B cell (primary cell): Measurements from ENCODE around the gene HLA-DMA. TPM values are rescaled to one million over a fixed set of nuclear protein-coding genes. Genes with fewer than 3 reads are reported as not detected.
A peak's percentile ranks its signal among the peaks of the same experiment; 100 is the strongest.

Experiments
- ATAC-seq: fragments of 200-7000 bp; cut with Tn5 transposase; one replicate; pipeline ENCODE4 v1.10.0; 2021; ENCODE audit warnings: low read depth, mild to moderate bottlenecking, moderate number of reproducible peaks, moderate library complexity
- CTCF ChIA-PET: fragments of 350-600 bp; sonication (Branson Sonifier 250); formaldehyde crosslinking; loops from one replicate; lab custom pipeline; 2021; ENCODE audit warnings: antibody characterized with exemption, inconsistent platforms; lab: Charles Lee
- POLR2A ChIA-PET: fragments of 350-600 bp; sonication (Branson Sonifier 250); formaldehyde crosslinking; loops from one replicate; lab custom pipeline; 2021; ENCODE audit warnings: antibody characterized with exemption; lab: Charles Lee
- DNase-seq: peaks from one replicate; pipeline ENCODE4 v3.0.0; 2013
- H2AFZ ChIP-seq: 2 replicates; pipeline ENCODE4 v1.6.1; 2012; ENCODE audit warnings: mild to moderate bottlenecking, low read depth, low read length; ENCODE audit not compliant: insufficient read depth, poor library complexity, severe bottlenecking
- H3K27ac ChIP-seq, 2 donors: 1 replicate in 1 of 2; 2 replicates in 1 of 2; pipeline ENCODE4 v1.5.1; 2012 to 2013; ENCODE audit warnings: low read length in 2 of 2, mild to moderate bottlenecking in 2 of 2, moderate library complexity in 1 of 2
- H3K27me3 ChIP-seq, 4 experiments: fragments of 200-600 bp in 1 of 4; sonication (generic) in 1 of 4; replicated peaks in 1 of 4; 1 replicate in 2 of 4; 2 replicates in 2 of 4; pipeline versions ENCODE4 v1.6.1 to v1.7.0; 2013 to 2016; ENCODE audit warnings: low read length in 3 of 4, mild to moderate bottlenecking in 2 of 4, mixed read lengths in 1 of 4, moderate library complexity in 1 of 4; ENCODE audit not compliant: insufficient read depth in 4 of 4, control insufficient read depth in 3 of 4; ENCODE audit errors: control extremely low read depth in 1 of 4
- H3K36me3 ChIP-seq, 2 experiments: replicated peaks in 1 of 2; 1 replicate in 1 of 2; 2 replicates in 1 of 2; pipeline versions ENCODE4 v1.6.1 to v1.7.1; 2013; ENCODE audit warnings: low read length in 1 of 2; ENCODE audit not compliant: insufficient read depth in 2 of 2, control insufficient read depth in 1 of 2; ENCODE audit errors: control extremely low read depth in 1 of 2, extremely low read depth in 1 of 2
- H3K4me1 ChIP-seq, 2 donors: fragments of 200-600 bp in 1 of 2; sonication (generic) in 1 of 2; 1 replicate in 1 of 2; 2 replicates in 1 of 2; pipeline versions ENCODE4 v1.5.1 to v1.6.1; 2013 to 2017; ENCODE audit warnings: low read length in 2 of 2; ENCODE audit not compliant: control insufficient read depth in 2 of 2, insufficient read depth in 2 of 2
- H3K4me2 ChIP-seq: replicated peaks from 2 replicates; pipeline ENCODE3; 2012; ENCODE audit warnings: mild to moderate bottlenecking, low read depth, low read length; ENCODE audit not compliant: poor library complexity, severe bottlenecking
- H3K4me3 ChIP-seq, 5 experiments: fragments of 200-600 bp in 1 of 5; sonication (generic) in 1 of 5; 1 replicate in 3 of 5; 2 replicates in 2 of 5; pipeline versions ENCODE4 v1.5.1 to v1.7.0; 2011 to 2016; ENCODE audit warnings: low read length in 4 of 5, mild to moderate bottlenecking in 4 of 5, low read depth in 2 of 5, control low read depth in 1 of 5, moderate library complexity in 1 of 5; ENCODE audit not compliant: insufficient read depth in 1 of 5; ENCODE audit errors: control extremely low read depth in 1 of 5, extremely low read depth in 1 of 5
- H3K79me2 ChIP-seq: fragments of 200-600 bp; sonication (generic); one replicate; pipeline ENCODE4 v1.6.0; 2016; ENCODE audit warnings: low read length; ENCODE audit not compliant: control insufficient read depth, insufficient read depth
- H3K9ac ChIP-seq: fragments of 200-600 bp; sonication (generic); 2 replicates; pipeline ENCODE4 v1.6.1; 2017; ENCODE audit warnings: mild to moderate bottlenecking, low read length, moderate library complexity
- H3K9me3 ChIP-seq, 3 donors: one replicate each; pipeline versions ENCODE4 v1.6.1 to v1.7.1; 2013; ENCODE audit warnings: low read length in 2 of 3; ENCODE audit not compliant: control insufficient read depth in 2 of 3, insufficient read depth in 1 of 3; ENCODE audit errors: control extremely low read depth in 1 of 3
- H4K20me1 ChIP-seq: 2 replicates; pipeline ENCODE4 v1.6.0; 2012; ENCODE audit warnings: mild to moderate bottlenecking, low read length; ENCODE audit not compliant: insufficient read depth, control insufficient read depth, poor library complexity, severe bottlenecking
- H3K27ac Mint-ChIP-seq: one replicate; pipeline ENCODE4 v1.8.0; 2021; ENCODE audit warnings: mixed read lengths
- H3K27me3 Mint-ChIP-seq: one replicate; pipeline ENCODE4 v1.8.0; 2021; ENCODE audit warnings: mixed read lengths
- H3K4me1 Mint-ChIP-seq: one replicate; pipeline ENCODE4 v1.8.0; 2021; ENCODE audit warnings: mixed read lengths
- H3K4me3 Mint-ChIP-seq: one replicate; pipeline ENCODE4 v1.8.0; 2021; ENCODE audit warnings: mixed read lengths
- H3K9me3 Mint-ChIP-seq: one replicate; pipeline ENCODE4 v1.8.0; 2022; ENCODE audit warnings: mixed read lengths; ENCODE audit not compliant: insufficient read depth
- CTCF ChIP-seq: fragments of 200-600 bp; IDR thresholded peaks from one replicate; pipeline ENCODE4 v1.8.0; 2022; ENCODE audit warnings: antibody characterized with exemption, mild to moderate bottlenecking
- EZH2 ChIP-seq: IDR thresholded peaks from 2 replicates; pipeline ENCODE4 v1.6.1; 2012; ENCODE audit warnings: borderline replicate concordance, low read depth, mild to moderate bottlenecking, moderate library complexity, low read length; ENCODE audit not compliant: insufficient read depth, poor library complexity, severe bottlenecking
- WGBS: methylation state at CpG from one replicate; pipeline ENCODE4 v1.1.5; 2013; ENCODE audit warnings: missing lambda C conversion rate; ENCODE audit not compliant: insufficient coverage; 5-methylcytosine and 5-hydroxymethylcytosine counted together
- intact Hi-C: fragments of 100-400 bp; cut with micrococcal nuclease; formaldehyde crosslinking; loops from one replicate; pipeline ENCODE4 v1.10.0; 2022
- polyA plus RNA-seq: library from polyadenylated mRNA; depleted of rRNA; stranded (reverse); fragments of >200 nt; gene quantifications from 2 replicates; pipeline ENCODE4 v1.2.3, GENCODE V29; 2012
- total RNA-seq, 2 donors: library from RNA; stranded (reverse); fragments of 120-200 nt in 1 of 2; gene quantifications; 1 replicate in 1 of 2; 2 replicates in 1 of 2; pipeline versions ENCODE4 v1.2.3 to v1.2.4, GENCODE V29; 2013 to 2022

Gene HLA-DMA
- total and polyA plus RNA-seq, 2 donors (not counting 1 experiment from before 2014, with no cell fraction given), result 558 to 925 TPM

GRCh38 chr6:32970413-32971241 is 17.7 kb upstream of the HLA-DMA start:
- under 1% methylated on average over 24 of the region's 43 CpGs for WGBS

More at GRCh38 chr6:32970413-32971241, 17.7 kb upstream of the HLA-DMA start:
- Histone ChIP-seq H2AFZ (peak overlapping the region; percentile 44), H3K36me3 (peaks cover 0 to 25% of the 10 kb centered on the region in 2 experiments), H3K4me3 (peak overlapping the region; percentile 68 to 100 (median 92)), H3K27me3 (no peaks in the 10 kb centered on the region), H3K9me3 (no peaks in the 10 kb centered on the region), H3K27ac (peak overlapping the region; percentile 96), H4K20me1 (peaks cover 35% of the 10 kb centered on the region), H3K4me1 (peaks cover 29 to 41% of the 10 kb centered on the region in 2 donors), H3K9ac (peak overlapping the region; percentile 91), H3K4me2 (peak overlapping the region; percentile 88), H3K79me2 (peaks cover 61% of the 10 kb centered on the region)
- CTCF ChIA-PET, result interaction anchor here (1.0 to 28.4 kb wide), 16 partner anchors 8 to 227 kb away, joined by 3 to 822 read pairs (median 15); partner anchors contain the start of genes HLA-DMA, HLA-DMB, PSMB8 and TAP1
- no peaks in the 10 kb centered on the region for H3K27me3 Mint-ChIP-seq
- TF ChIP-seq CTCF (no peak), EZH2 (no peak)
- peaks cover 36% of the 10 kb centered on the region for H3K4me1 Mint-ChIP-seq
- ATAC-seq (peak; percentile 6), DNase-seq (peak; percentile 84)
- no peaks in the 10 kb centered on the region for H3K9me3 Mint-ChIP-seq
- peak overlapping the region; percentile 99 for H3K27ac Mint-ChIP-seq
- H3K4me3 Mint-ChIP-seq, result peak overlapping the region; percentile 96
- POLR2A ChIA-PET, result interaction anchor here (0.6 to 11.8 kb wide), 32 partner anchors 9 to 1306 kb away, joined by 3 to 349 read pairs (median 6); partner anchors contain the start of genes GPANK1, HLA-DMA, HLA-DMB and HLA-DPA1
- intact Hi-C loops, result loop anchor here (5.0 kb wide), 3 partner anchors 57 to 793 kb away; partner anchors contain the start of genes AGPAT1 and RNF5
